Measurements from ENCODE around the gene WDR86. TPM values are rescaled to one million over a fixed set of nuclear protein-coding genes. Genes with fewer than 3 reads are reported as not detected.
A peak's percentile ranks its signal among the peaks of the same experiment; 100 is the strongest.

WDR86 gene
- total RNA-seq, 2 experiments from 2014 or later, result 0.25 TPM

DNA sequence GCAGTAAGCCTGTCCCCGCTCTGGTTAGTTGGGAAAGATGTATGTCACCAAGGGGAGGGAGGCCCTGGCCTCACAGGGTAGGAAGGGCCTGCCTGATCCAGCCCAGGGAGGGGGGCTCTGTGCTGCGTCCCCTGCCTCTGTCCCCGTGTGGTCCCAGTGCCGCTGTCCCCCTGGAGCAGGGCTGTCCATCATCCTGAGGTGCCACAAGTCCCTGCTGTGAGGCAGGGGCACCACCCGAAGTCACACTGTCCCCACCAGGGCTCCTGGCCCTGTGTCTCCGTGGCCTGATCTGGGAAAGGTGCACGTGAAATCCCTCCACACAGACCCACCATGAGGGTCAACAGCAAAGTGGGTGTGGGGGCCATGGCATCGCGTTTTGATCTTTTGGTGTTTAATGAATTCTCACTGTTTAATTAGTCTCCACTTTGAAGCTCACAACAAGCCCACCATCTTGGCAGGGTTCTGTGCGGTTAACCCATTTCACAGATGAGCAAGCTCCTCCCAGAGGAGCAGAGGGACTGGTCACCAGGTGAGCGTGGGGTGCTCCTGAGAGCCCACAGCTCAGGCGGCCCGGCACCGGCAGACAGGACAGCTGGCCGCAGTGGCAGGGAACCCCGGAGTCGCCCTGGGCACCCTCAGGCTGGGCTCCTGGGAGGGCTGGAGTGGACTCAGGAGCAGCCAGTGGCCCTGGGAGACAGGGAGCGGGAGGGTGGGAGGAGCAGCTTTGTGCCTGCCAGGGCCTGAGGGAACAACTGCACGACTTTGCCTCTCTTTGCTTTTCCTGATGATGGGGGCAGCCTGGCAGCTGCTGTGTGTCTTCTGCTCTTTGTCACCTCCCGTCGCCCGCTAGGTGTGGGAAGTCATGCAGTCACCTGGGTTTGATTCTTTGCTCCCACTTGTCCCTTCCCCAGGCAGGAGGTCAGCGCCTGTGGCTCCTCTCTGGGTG is 42.1 kb upstream of the WDR86 start:
- ATAC-seq (no peak), DNase-seq (no peak)
- Mint-ChIP-seq H3K4me1 (ENCODE audit: low read depth) (peaks cover 4% of the 10 kb centered on the region), H3K27ac (no peak overlapping the region), H3K4me3 (no peak overlapping the region), H3K36me3 (ENCODE audit: low read depth) (no peaks in the 10 kb centered on the region), H3K27me3 (peaks cover 5% of the 10 kb centered on the region), H3K9me3 (no peaks in the 10 kb centered on the region)
- CTCF ChIA-PET, result interaction anchor here (2.0 to 5.4 kb wide), 2 partner anchors 83 to 101 kb away, joined by 5 to 227 read pairs; no protein-coding TSS in a partner anchor
- intact Hi-C loops (cut with micrococcal nuclease), result loop anchor here (5.0 kb wide), 1 partner anchor 190 kb away; no protein-coding TSS in a partner anchor
- TF ChIP-seq, protein P1, sequence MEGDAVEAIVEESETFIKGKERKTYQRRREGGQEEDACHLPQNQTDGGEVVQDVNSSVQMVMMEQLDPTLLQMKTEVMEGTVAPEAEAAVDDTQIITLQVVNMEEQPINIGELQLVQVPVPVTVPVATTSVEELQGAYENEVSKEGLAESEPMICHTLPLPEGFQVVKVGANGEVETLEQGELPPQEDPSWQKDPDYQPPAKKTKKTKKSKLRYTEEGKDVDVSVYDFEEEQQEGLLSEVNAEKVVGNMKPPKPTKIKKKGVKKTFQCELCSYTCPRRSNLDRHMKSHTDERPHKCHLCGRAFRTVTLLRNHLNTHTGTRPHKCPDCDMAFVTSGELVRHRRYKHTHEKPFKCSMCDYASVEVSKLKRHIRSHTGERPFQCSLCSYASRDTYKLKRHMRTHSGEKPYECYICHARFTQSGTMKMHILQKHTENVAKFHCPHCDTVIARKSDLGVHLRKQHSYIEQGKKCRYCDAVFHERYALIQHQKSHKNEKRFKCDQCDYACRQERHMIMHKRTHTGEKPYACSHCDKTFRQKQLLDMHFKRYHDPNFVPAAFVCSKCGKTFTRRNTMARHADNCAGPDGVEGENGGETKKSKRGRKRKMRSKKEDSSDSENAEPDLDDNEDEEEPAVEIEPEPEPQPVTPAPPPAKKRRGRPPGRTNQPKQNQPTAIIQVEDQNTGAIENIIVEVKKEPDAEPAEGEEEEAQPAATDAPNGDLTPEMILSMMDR (IDR thresholded peaks at IDR 0.05), result no peak
- POLR2A ChIA-PET, result interaction anchor here (1.4 kb wide), 1 partner anchor 12 kb away, joined by 7 read pairs; no protein-coding TSS in a partner anchor

DNA sequence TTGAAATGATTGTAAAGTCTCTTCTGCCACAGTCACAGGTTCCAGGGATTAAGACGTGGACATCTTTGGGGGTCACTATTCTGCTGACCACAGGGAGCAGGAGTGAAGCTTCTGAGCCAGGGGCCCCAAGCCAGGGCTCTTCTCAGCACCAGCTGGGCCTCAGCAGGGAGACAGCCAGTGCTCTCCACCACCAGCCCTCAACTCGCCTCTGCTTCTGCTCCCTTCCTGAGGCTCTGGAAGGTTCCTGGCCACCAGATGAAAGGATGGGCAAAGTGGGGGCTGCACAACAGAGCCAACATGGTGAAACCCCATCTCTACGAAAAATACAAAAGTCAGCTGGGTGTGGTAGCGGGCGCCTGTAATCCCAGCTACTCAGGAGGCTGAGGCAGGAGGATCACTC is 41.3 kb upstream of the WDR86 start:
- ATAC-seq (no peak), DNase-seq (no peak)
- Mint-ChIP-seq H3K27me3 (peaks cover 5% of the 10 kb centered on the region), H3K36me3 (ENCODE audit: low read depth) (no peaks in the 10 kb centered on the region), H3K27ac (no peak overlapping the region), H3K9me3 (no peaks in the 10 kb centered on the region), H3K4me3 (no peak overlapping the region), H3K4me1 (ENCODE audit: low read depth) (peaks cover 4% of the 10 kb centered on the region)
- ChIA-PET POLR2A (no interaction called here), CTCF (interaction anchor here (5.4 kb wide), 1 partner anchor 82 kb away, joined by 227 read pairs; no protein-coding TSS in a partner anchor)
- TF ChIP-seq, protein P1 (IDR thresholded peaks at IDR 0.05), result no peak
- intact Hi-C loops (cut with micrococcal nuclease), result loop anchor here (5.0 kb wide), 1 partner anchor 189 kb away; no protein-coding TSS in a partner anchor

DNA sequence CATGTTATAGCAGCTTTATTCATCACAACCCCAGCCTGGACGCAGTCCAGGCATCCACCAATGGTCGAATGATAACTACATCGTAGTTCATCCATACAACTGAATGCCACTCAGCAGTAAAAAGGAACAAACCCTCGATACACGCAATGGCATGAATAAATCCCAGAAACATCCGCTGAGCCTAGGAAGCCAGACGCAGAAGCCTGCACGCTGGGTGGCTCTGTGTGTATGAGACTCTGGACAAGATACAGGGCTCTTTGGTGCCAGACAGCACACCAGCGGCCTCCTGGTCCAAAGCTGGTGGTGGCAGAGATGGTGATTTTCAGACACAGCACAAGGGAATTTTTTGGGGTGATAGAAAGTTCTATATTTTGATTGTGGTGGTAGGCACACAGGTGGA is 40.2 kb upstream of the WDR86 start:
- POLR2A ChIA-PET, result interaction anchor here (1.5 kb wide), 1 partner anchor 20 kb away, joined by 3 read pairs; no protein-coding TSS in a partner anchor
- H3K9me3 Mint-ChIP-seq, result no peaks in the 10 kb centered on the region
- CTCF ChIA-PET, result interaction anchor here (1.0 to 5.4 kb wide), 15 partner anchors 10 to 204 kb away, joined by 3 to 227 read pairs (median 23); partner anchors contain the start of gene CRYGN
- peaks cover 4% of the 10 kb centered on the region for H3K4me1 Mint-ChIP-seq (ENCODE audit: low read depth)
- no peak overlapping the region for H3K4me3 Mint-ChIP-seq
- no peaks in the 10 kb centered on the region for H3K36me3 Mint-ChIP-seq (ENCODE audit: low read depth)
- H3K27ac Mint-ChIP-seq, result no peak overlapping the region
- ATAC-seq, result no peak
- no peak for DNase-seq
- intact Hi-C loops (cut with micrococcal nuclease), result loop anchor here (2.0 to 5.0 kb wide), 2 partner anchors 135 to 188 kb away; no protein-coding TSS in a partner anchor
- TF ChIP-seq, protein P1 (IDR thresholded peaks at IDR 0.05), result no peak
- H3K27me3 Mint-ChIP-seq, result peaks cover 5% of the 10 kb centered on the region

DNA sequence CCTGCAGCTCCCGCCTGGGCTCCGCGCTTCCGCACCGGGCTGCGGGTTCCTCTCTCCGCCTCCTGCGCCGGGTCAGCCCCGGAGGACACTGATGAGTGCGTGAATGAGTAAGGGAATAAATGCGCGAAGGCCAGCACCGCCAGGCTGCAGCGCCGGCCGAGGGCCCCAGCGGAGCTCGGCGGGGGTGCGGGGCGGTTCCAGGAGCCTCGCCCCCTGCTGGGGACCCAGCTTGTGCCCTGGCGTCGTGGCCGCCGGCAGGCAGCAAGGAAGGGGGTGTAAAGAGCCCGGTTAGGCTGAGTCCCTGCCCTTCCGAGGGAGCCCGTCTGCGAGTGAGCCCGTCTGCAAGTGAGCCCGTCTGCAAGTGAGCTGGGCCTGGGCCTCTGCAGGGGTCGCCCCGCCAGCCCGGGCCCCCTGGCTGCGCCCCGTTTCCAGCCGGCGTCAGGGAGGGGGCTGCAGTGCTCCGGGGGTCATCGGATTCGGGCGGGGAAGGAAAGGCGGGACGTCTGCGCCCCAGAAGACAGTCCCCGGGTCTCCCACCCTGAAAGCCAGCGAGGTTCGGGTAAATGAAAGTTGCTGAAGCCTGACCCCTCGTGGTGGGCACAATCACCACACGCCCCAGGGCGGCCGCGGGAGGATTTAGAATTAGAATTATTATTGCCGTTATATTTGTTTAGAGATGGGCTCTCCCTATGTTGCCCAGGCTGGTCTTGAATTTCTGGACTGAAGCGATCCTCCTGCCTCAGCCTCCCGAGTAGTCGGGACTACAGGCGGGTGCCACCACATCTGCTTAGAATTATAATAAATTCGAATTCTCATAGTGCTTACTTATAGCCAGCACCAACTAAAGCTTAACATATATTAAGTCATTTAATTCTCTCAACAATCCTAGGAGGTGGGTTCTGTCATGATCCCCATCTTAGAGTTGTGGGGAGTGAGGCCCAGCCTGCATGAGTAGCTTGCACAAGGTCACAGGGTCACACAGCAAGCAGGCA is 38.7 kb upstream of the WDR86 start:
- Mint-ChIP-seq H3K4me3 (peak overlapping the region; percentile 57), H3K4me1 (ENCODE audit: low read depth) (peaks cover 11% of the 10 kb centered on the region), H3K36me3 (ENCODE audit: low read depth) (no peaks in the 10 kb centered on the region), H3K27ac (no peak overlapping the region), H3K27me3 (peaks cover 5% of the 10 kb centered on the region), H3K9me3 (no peaks in the 10 kb centered on the region)
- ATAC-seq, result peak; percentile 83
- CTCF ChIA-PET, result interaction anchor here (0.5 to 5.4 kb wide), 50 partner anchors 8 to 334 kb away, joined by 3 to 227 read pairs (median 5); partner anchors contain the start of genes CRYGN, NUB1 and RHEB
- POLR2A ChIA-PET, result interaction anchor here (0.7 to 2.7 kb wide), 8 partner anchors 13 to 97 kb away, joined by 3 to 10 read pairs (median 4); partner anchors contain the start of gene WDR86
- TF ChIP-seq, protein P1 (IDR thresholded peaks at IDR 0.05), result peak; percentile 90
- DNase-seq, result peak; percentile 86
- intact Hi-C loops (cut with micrococcal nuclease), result loop anchor here (1.0 to 2.0 kb wide), 2 partner anchors 80 to 134 kb away; no protein-coding TSS in a partner anchor

All from activated CD8-positive, alpha-beta T cell treated with anti-CD3 and anti-CD28 coated beads for 36 hours (primary cell).